CD4-positive, CD25-positive, alpha-beta regulatory T cell (primary cell): ENCODE measurements around the gene SYT17. TPM values are rescaled to one million over a fixed set of nuclear protein-coding genes. Genes with fewer than 3 reads are reported as not detected.
A peak's percentile ranks its signal among the peaks of the same experiment; 100 is the strongest.

Experiments
- ATAC-seq, 2 donors: fragments of 150-1000 bp; cut with Tn5 transposase; one replicate each; pipeline ENCODE4 v1.10.0; 2021; ENCODE audit warnings: low read depth in 2 of 2, moderate number of reproducible peaks in 2 of 2, moderate library complexity in 1 of 2
- DNase-seq, 3 donors: peaks; one replicate each; pipeline versions ENCODE4 v3.0.0 to v3.0.0-alpha.2; 2012 to 2022; ENCODE audit warnings: mixed read lengths in 1 of 3
- H3K27ac ChIP-seq: one replicate; pipeline ENCODE4 v1.7.0; 2013; ENCODE audit warnings: mild to moderate bottlenecking, low read length; ENCODE audit not compliant: insufficient read depth, poor library complexity, severe bottlenecking
- H3K27me3 ChIP-seq: one replicate; pipeline ENCODE4 v1.7.0; 2013; ENCODE audit warnings: low read length; ENCODE audit not compliant: control insufficient read depth, insufficient read depth
- H3K36me3 ChIP-seq: one replicate; pipeline ENCODE4 v1.7.0; 2013; ENCODE audit warnings: mild to moderate bottlenecking, low read length, moderate library complexity; ENCODE audit not compliant: control insufficient read depth, insufficient read depth
- H3K4me1 ChIP-seq: 2 replicates; pipeline ENCODE4 v1.7.0; 2013; ENCODE audit warnings: mild to moderate bottlenecking, low read length; ENCODE audit not compliant: insufficient read depth, control insufficient read depth, poor library complexity, severe bottlenecking
- H3K4me3 ChIP-seq: one replicate; pipeline ENCODE4 v1.7.0; 2013; ENCODE audit warnings: low read depth, mild to moderate bottlenecking, low read length, moderate library complexity
- H3K9me3 ChIP-seq, 2 experiments: 1 replicate in 1 of 2; 2 replicates in 1 of 2; pipeline ENCODE4 v1.7.0; 2013; ENCODE audit warnings: low read length in 2 of 2, mild to moderate bottlenecking in 1 of 2, moderate library complexity in 1 of 2; ENCODE audit not compliant: control insufficient read depth in 2 of 2
- H3K27ac Mint-ChIP-seq, 3 donors: one replicate each; pipeline ENCODE4 v1.8.0; 2020 to 2022; ENCODE audit warnings: mild to moderate bottlenecking in 3 of 3, mixed read lengths in 3 of 3, moderate library complexity in 2 of 3
- H3K27me3 Mint-ChIP-seq: one replicate; pipeline ENCODE4 v1.8.0; 2022; ENCODE audit warnings: mild to moderate bottlenecking, mixed read lengths
- H3K36me3 Mint-ChIP-seq: one replicate; pipeline ENCODE4 v1.8.0; 2020; ENCODE audit warnings: mixed read lengths
- H3K4me1 Mint-ChIP-seq, 4 donors: one replicate each; pipeline ENCODE4 v1.8.0; 2020 to 2022; ENCODE audit warnings: mixed read lengths in 4 of 4, mild to moderate bottlenecking in 1 of 4
- H3K4me3 Mint-ChIP-seq, 4 donors: one replicate each; pipeline ENCODE4 v1.8.0; 2020 to 2022; ENCODE audit warnings: mild to moderate bottlenecking in 4 of 4, mixed read lengths in 4 of 4, moderate library complexity in 3 of 4
- H3K9me3 Mint-ChIP-seq, 7 donors: one replicate each; pipeline ENCODE4 v1.8.0; 2020 to 2022; ENCODE audit warnings: mixed read lengths in 7 of 7, mild to moderate bottlenecking in 3 of 7, moderate library complexity in 2 of 7
- polyA plus RNA-seq, 4 donors: library from polyadenylated mRNA; unstranded; fragments of 300-500 nt; fragmentation: Illumina TruSeq; gene quantifications; one replicate each; pipeline ENCODE4 v1.2.3, GENCODE V29; 2021
- total RNA-seq: library from RNA; stranded (reverse); gene quantifications from one replicate; pipeline ENCODE4 v1.2.3, GENCODE V29; 2022

The SYT17 gene
- total and polyA plus RNA-seq, 5 donors from 2014 or later, result 0.25 TPM; not detected in 4

- Histone ChIP-seq H3K36me3 (no peaks in the 10 kb centered on the region), H3K27me3 (no peaks in the 10 kb centered on the region), H3K27ac (no peak overlapping the region), H3K4me1 (no peaks in the 10 kb centered on the region), H3K4me3 (no peak overlapping the region), H3K9me3 (peaks cover 0 to 3% of the 10 kb centered on the region in 2 experiments)
- Mint-ChIP-seq H3K27ac (no peak overlapping the region), H3K36me3 (no peaks in the 10 kb centered on the region), H3K4me1 (no peaks in the 10 kb centered on the region), H3K27me3 (peaks cover 8% of the 10 kb centered on the region), H3K9me3 (peaks cover 0 to 6% (median 0%) of the 10 kb centered on the region in 7 donors), H3K4me3 (no peak overlapping the region)
- ATAC-seq (no peak), DNase-seq (no peak)
These were observed 45.8 kb downstream of the SYT17 start for GRCh38 chr16:19213885-19214284.

DNA sequence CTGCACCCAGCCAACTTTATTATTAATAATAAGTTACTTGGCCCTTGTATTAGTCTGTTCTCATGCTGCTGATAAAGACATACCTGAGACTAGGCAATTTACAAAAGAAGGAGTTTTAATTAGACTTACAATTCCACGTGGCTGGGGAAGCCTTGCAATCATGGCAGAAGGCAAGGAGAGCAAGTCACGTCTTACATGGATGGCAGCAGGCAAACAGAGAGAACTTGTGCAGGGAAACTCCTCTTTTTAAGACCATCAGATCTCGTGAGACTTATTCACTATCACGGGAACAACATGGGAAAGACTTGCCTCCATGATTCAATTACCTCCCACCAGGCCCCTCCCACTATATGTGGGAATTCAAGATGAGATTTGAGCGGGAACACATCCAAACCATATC lies 47.7 kb downstream of the SYT17 start:
- H3K27me3 ChIP-seq, result no peaks in the 10 kb centered on the region

GRCh38 chr16:19218581-19218980 lies 50.5 kb downstream of the SYT17 start:
- peaks cover 0 to 5% (median 0%) of the 10 kb centered on the region in 7 donors for H3K9me3 Mint-ChIP-seq
- no peak overlapping the region for H3K4me3 Mint-ChIP-seq
- H3K4me1 Mint-ChIP-seq, result no peaks in the 10 kb centered on the region
- Histone ChIP-seq H3K27ac (no peak overlapping the region), H3K36me3 (no peaks in the 10 kb centered on the region), H3K4me3 (no peak overlapping the region), H3K27me3 (no peaks in the 10 kb centered on the region), H3K9me3 (no peaks in the 10 kb centered on the region), H3K4me1 (no peaks in the 10 kb centered on the region)
- DNase-seq, result no peak
- peaks cover 8% of the 10 kb centered on the region for H3K27me3 Mint-ChIP-seq
- ATAC-seq, result no peak
- no peak overlapping the region for H3K27ac Mint-ChIP-seq
- no peaks in the 10 kb centered on the region for H3K36me3 Mint-ChIP-seq

More for the DNA sequence above, 47.7 kb downstream of the SYT17 start:
- peaks cover 8% of the 10 kb centered on the region for H3K27me3 Mint-ChIP-seq
- no peaks in the 10 kb centered on the region for H3K4me1 ChIP-seq
- H3K9me3 ChIP-seq, result peaks cover 0 to 3% of the 10 kb centered on the region in 2 experiments
- H3K36me3 Mint-ChIP-seq, result no peaks in the 10 kb centered on the region
- peaks cover 0 to 8% (median 0%) of the 10 kb centered on the region in 7 donors for H3K9me3 Mint-ChIP-seq
- H3K4me1 Mint-ChIP-seq, result no peaks in the 10 kb centered on the region
- DNase-seq (no peak), ATAC-seq (no peak)
- H3K36me3 ChIP-seq, result no peaks in the 10 kb centered on the region
- H3K27ac ChIP-seq, result no peak overlapping the region
- H3K4me3 Mint-ChIP-seq, result no peak overlapping the region
- H3K27ac Mint-ChIP-seq, result no peak overlapping the region
- no peak overlapping the region for H3K4me3 ChIP-seq

DNA sequence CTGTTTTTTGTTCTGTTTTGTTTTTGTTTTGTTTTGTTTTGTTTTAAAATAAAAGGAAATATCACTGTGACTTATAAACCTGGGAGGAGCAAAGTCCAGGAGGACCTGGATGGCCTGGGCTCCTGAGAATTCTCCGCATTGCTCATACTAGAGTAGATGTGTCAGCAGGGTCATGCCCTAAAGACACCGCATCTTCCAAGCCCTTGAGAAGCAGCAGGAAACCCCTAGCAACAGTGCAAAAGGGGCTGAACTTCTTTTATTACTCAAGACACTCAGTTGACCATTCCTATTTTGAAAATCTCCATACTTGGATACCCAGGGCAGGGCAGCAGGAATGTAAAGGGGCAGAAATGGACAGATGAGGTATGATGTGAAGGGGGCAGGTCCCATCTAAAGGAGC lies 51.8 kb downstream of the SYT17 start:
- no peaks in the 10 kb centered on the region for H3K4me1 Mint-ChIP-seq
- Histone ChIP-seq H3K4me3 (no peak overlapping the region), H3K36me3 (no peaks in the 10 kb centered on the region), H3K9me3 (no peaks in the 10 kb centered on the region), H3K4me1 (no peaks in the 10 kb centered on the region), H3K27me3 (no peaks in the 10 kb centered on the region), H3K27ac (no peak overlapping the region)
- peaks cover 5% of the 10 kb centered on the region for H3K27me3 Mint-ChIP-seq
- H3K36me3 Mint-ChIP-seq, result no peaks in the 10 kb centered on the region
- H3K9me3 Mint-ChIP-seq, result peaks cover 0 to 5% (median 2%) of the 10 kb centered on the region in 7 donors
- no peak overlapping the region for H3K27ac Mint-ChIP-seq
- ATAC-seq, result no peak
- no peak overlapping the region for H3K4me3 Mint-ChIP-seq
- no peak for DNase-seq

- Histone ChIP-seq H3K36me3 (no peaks in the 10 kb centered on the region), H3K27me3 (no peaks in the 10 kb centered on the region), H3K9me3 (no peaks in the 10 kb centered on the region), H3K27ac (no peak overlapping the region), H3K4me1 (no peaks in the 10 kb centered on the region), H3K4me3 (no peak overlapping the region)
- Mint-ChIP-seq H3K9me3 (peaks cover 0 to 10% (median 2%) of the 10 kb centered on the region in 7 donors), H3K36me3 (no peaks in the 10 kb centered on the region), H3K4me1 (no peaks in the 10 kb centered on the region), H3K27me3 (peaks cover 8% of the 10 kb centered on the region), H3K27ac (no peak overlapping the region), H3K4me3 (no peak overlapping the region)
- DNase-seq, result peak in 1 of 3 donors; percentile 31
- ATAC-seq, result no peak
These were observed 55.5 kb downstream of the SYT17 start for GRCh38 chr16:19223235-19224170.

GRCh38 chr16:19225651-19226050 lies 57.6 kb downstream of the SYT17 start:
- no peak for DNase-seq
- no peak for ATAC-seq
- Histone ChIP-seq H3K36me3 (no peaks in the 10 kb centered on the region), H3K4me1 (no peaks in the 10 kb centered on the region), H3K9me3 (no peaks in the 10 kb centered on the region), H3K4me3 (no peak overlapping the region), H3K27me3 (no peaks in the 10 kb centered on the region), H3K27ac (no peak overlapping the region)
- H3K27me3 Mint-ChIP-seq, result peaks cover 12% of the 10 kb centered on the region
- H3K36me3 Mint-ChIP-seq, result no peaks in the 10 kb centered on the region
- no peak overlapping the region for H3K4me3 Mint-ChIP-seq
- H3K4me1 Mint-ChIP-seq, result no peaks in the 10 kb centered on the region
- H3K27ac Mint-ChIP-seq, result no peak overlapping the region
- peaks cover 0 to 10% (median 3%) of the 10 kb centered on the region in 7 donors for H3K9me3 Mint-ChIP-seq

- Histone ChIP-seq H3K27me3 (no peaks in the 10 kb centered on the region), H3K9me3 (no peaks in the 10 kb centered on the region), H3K4me1 (no peaks in the 10 kb centered on the region), H3K36me3 (no peaks in the 10 kb centered on the region), H3K27ac (no peak overlapping the region), H3K4me3 (no peak overlapping the region)
- no peak for ATAC-seq
- peaks cover 0 to 10% (median 4%) of the 10 kb centered on the region in 7 donors for H3K9me3 Mint-ChIP-seq
- no peak for DNase-seq
- peaks cover 12% of the 10 kb centered on the region for H3K27me3 Mint-ChIP-seq
- no peaks in the 10 kb centered on the region for H3K4me1 Mint-ChIP-seq
- no peak overlapping the region for H3K4me3 Mint-ChIP-seq
- H3K36me3 Mint-ChIP-seq, result no peaks in the 10 kb centered on the region
- no peak overlapping the region for H3K27ac Mint-ChIP-seq
These were observed 59.6 kb downstream of the SYT17 start for GRCh38 chr16:19227643-19228042.

DNA sequence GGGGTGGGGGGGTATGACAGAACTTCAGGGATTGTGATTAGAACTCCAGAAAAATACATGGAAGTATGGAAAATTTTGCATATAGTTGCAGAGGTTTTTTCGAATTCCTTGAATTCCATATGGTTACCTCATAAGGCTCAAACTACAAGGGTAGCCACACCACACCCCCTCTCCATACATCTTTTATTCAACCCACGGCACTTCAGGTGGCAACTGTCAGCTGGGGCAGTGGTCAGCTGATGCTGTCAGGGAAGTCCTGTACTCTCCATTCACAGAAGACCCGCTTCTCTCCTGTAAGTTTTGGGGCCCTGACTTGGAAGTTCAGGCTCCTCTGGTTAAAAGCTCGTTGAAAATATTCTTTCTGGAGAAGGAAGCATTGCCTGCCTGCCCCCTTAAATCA lies 60.0 kb downstream of the SYT17 start:
- no peaks in the 10 kb centered on the region for H3K9me3 ChIP-seq
- Mint-ChIP-seq H3K9me3 (peaks cover 0 to 10% (median 4%) of the 10 kb centered on the region in 7 donors), H3K4me3 (no peak overlapping the region), H3K27me3 (peaks cover 12% of the 10 kb centered on the region), H3K27ac (no peak overlapping the region), H3K36me3 (no peaks in the 10 kb centered on the region), H3K4me1 (no peaks in the 10 kb centered on the region)
- DNase-seq, result no peak
- H3K4me1 ChIP-seq, result no peaks in the 10 kb centered on the region
- no peak for ATAC-seq
- no peaks in the 10 kb centered on the region for H3K27me3 ChIP-seq
- H3K27ac ChIP-seq, result no peak overlapping the region
- H3K4me3 ChIP-seq, result no peak overlapping the region
- no peaks in the 10 kb centered on the region for H3K36me3 ChIP-seq
